Measurements from ENCODE around the gene RBPMS2. TPM values are rescaled to one million over a fixed set of nuclear protein-coding genes. Genes with fewer than 3 reads are reported as not detected.

Gene RBPMS2
- total RNA-seq, 1 experiment from 2014 or later: 181 TPM

GRCh38 chr15:64763021-64763420, 12.4 kb downstream of the RBPMS2 start:
- Histone ChIP-seq H3K23ac (ENCODE audit: insufficient read length, low read depth, low read length) (no peak overlapping the region), H4K20me1 (ENCODE audit: control insufficient read depth, insufficient read depth, insufficient read length) (peaks cover 4% of the 10 kb centered on the region), H3K9me3 (ENCODE audit: control insufficient read depth, low read depth, low read length) (no peaks in the 10 kb centered on the region), H3K4ac (ENCODE audit: low read depth, low read length) (no peak overlapping the region), H2AFZ (ENCODE audit: low read length) (no peak overlapping the region), H4K8ac (replicated peaks; ENCODE audit: insufficient read length, low read depth, low read length) (no peak overlapping the region), H3K79me2 (ENCODE audit: insufficient read depth, low read length) (peaks cover 82% of the 10 kb centered on the region), H2BK20ac (ENCODE audit: low read depth, low read length, poor library complexity, severe bottlenecking) (no peak overlapping the region), H3K4me1 (ENCODE audit: insufficient read depth, low read length) (peaks cover 8% of the 10 kb centered on the region; the same call in 1 of the 2 replicates), H2BK12ac (ENCODE audit: insufficient read length, low read depth, low read length) (no peak overlapping the region), H3K27me3 (ENCODE audit: insufficient read depth, low read length) (no peaks in the 10 kb centered on the region), H3K9ac (ENCODE audit: extremely low read depth, insufficient read length, low read length) (no peak overlapping the region), H3K56ac (ENCODE audit: insufficient read length, low read depth, low read length) (no peak overlapping the region), H2BK120ac (ENCODE audit: low read depth, low read length, poor library complexity, severe bottlenecking) (no peak overlapping the region), H3K4me2 (ENCODE audit: insufficient read depth, insufficient read length, low read length) (no peak overlapping the region), H3K27ac (ENCODE audit: insufficient read length, low read depth, low read length) (no peak overlapping the region), H3T11ph (ENCODE audit: low read length) (no peak overlapping the region), H3K23me2 (ENCODE audit: insufficient read length, low read depth, low read length, poor library complexity, severe bottlenecking) (no peaks in the 10 kb centered on the region), H3K18ac (ENCODE audit: insufficient read length, low read depth, low read length) (no peak overlapping the region), H4K5ac (ENCODE audit: insufficient read length, low read depth, low read length) (no peak overlapping the region), H2BK5ac (ENCODE audit: insufficient read length, low read length) (no peak overlapping the region), H2AK5ac (ENCODE audit: insufficient read length, low read length) (no peak overlapping the region), H3K79me1 (ENCODE audit: insufficient read depth, low read depth, low read length, poor library complexity, severe bottlenecking) (peaks cover 3% of the 10 kb centered on the region), H4K91ac (ENCODE audit: insufficient read length, low read depth, low read length) (no peak overlapping the region), H2BK15ac (ENCODE audit: low read depth, low read length) (no peak overlapping the region), H3K14ac (ENCODE audit: insufficient read depth, low read length) (no peak overlapping the region)
- TF ChIP-seq CTCF (conservative IDR thresholded peaks at IDR 0.05): no peak
- Mint-ChIP-seq H3K9me3 (no peaks in the 10 kb centered on the region), H3K27ac (peak overlapping the region; percentile 53 to 94 (median 61); a peak in 5 of 7 replicates), H3K4me3 (no peak overlapping the region), H3K4me1 (peaks cover 49 to 55% of the 10 kb centered on the region in 2 experiments), H3K27me3 (ENCODE audit: low read depth) (no peaks in the 10 kb centered on the region), H3K36me3 (ENCODE audit: insufficient read depth in 1 of 3, low read depth in 3 of 3) (peaks cover 11 to 40% (median 26%) of the 10 kb centered on the region in 3 experiments; a peak in 6 of 7 replicates)
- no peak for DNase-seq
- no CpG with 5 or more reads among the region's 8 CpGs for WGBS (ENCODE audit: extremely low coverage, insufficient read length, low lambda C conversion rate)
